ENCODE measurements around the gene KIAA0319L. TPM values are rescaled to one million over a fixed set of nuclear protein-coding genes. Genes with fewer than 3 reads are reported as not detected.
"Not testable (repeated sequence)": the region's sequence is repeated elsewhere in the genome, so short reads cannot be mapped to it uniquely, and the experiment has no call there.

KIAA0319L gene
- total and polyA plus RNA-seq, 2 donors from 2014 or later: 30.3 to 73.0 TPM

DNA sequence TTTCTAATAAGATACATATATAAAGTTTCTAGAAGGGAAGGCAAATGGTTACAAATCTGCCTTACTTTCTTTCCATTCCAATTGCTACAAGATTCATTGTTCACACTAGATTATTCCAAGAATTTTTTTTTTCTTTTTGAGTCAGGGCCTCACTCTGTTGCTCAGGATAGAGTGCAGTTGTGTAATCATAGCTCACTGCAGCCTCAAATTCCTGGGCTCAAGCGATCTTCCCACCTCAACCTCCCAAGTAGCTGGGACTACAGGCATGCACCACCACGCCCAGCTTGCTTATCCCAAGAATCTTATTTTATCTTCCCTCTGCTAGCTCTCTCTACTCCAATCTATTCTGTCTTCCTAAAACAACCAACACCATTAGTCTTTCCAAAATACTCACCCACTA, 81.8 kb downstream of the KIAA0319L start:
- H3K36me3 ChIP-seq (ENCODE audit: control insufficient read depth in 2 of 3, insufficient read depth in 3 of 3, low read length in 3 of 3): peaks cover 0 to 7% (median 2%) of the 10 kb centered on the region in 3 donors
- intact Hi-C loops (cut with DNase I): no loop called here
- no peak for FAIRE-seq
- no peaks in the 10 kb centered on the region for H3K4me1 ChIP-seq (ENCODE audit: control insufficient read depth in 2 of 3, insufficient read depth in 2 of 3, low read depth in 1 of 3, low read length in 3 of 3)
- DNase-seq: no peak
- H3K27me3 ChIP-seq (ENCODE audit: control insufficient read depth, insufficient read depth, low read length): no peaks in the 10 kb centered on the region
- no peaks in the 10 kb centered on the region for H3K9me3 ChIP-seq (ENCODE audit: control insufficient read depth in 2 of 3, insufficient read depth in 1 of 3, low read length in 3 of 3)
- no peak overlapping the region for H3K4me3 ChIP-seq (ENCODE audit: low read length in 3 of 3)
- H3K9ac ChIP-seq (ENCODE audit: low read length in 3 of 3): no peak overlapping the region
- TF ChIP-seq CTCF (IDR thresholded peaks at IDR 0.05; ENCODE audit: borderline replicate concordance, extremely low read depth, insufficient read depth): no peak
- H3K27ac ChIP-seq (ENCODE audit: low read depth in 2 of 2, low read length in 2 of 2): no peak overlapping the region

- H3K27ac ChIP-seq (ENCODE audit: low read depth in 2 of 2, low read length in 2 of 2); FAIRE-seq; DNase-seq; intact Hi-C loops (cut with DNase I); H3K27me3 ChIP-seq (ENCODE audit: control insufficient read depth, insufficient read depth, low read length); H3K9me3 ChIP-seq (ENCODE audit: control insufficient read depth in 2 of 3, insufficient read depth in 1 of 3, low read length in 3 of 3); H3K36me3 ChIP-seq (ENCODE audit: control insufficient read depth in 2 of 3, insufficient read depth in 3 of 3, low read length in 3 of 3); H3K4me1 ChIP-seq (ENCODE audit: control insufficient read depth in 2 of 3, insufficient read depth in 2 of 3, low read depth in 1 of 3, low read length in 3 of 3); H3K9ac ChIP-seq (ENCODE audit: low read length in 3 of 3); H3K4me3 ChIP-seq (ENCODE audit: low read length in 3 of 3): not testable (repeated sequence)
Observed at GRCh38 chr1:35473216-35473615, 84.0 kb downstream of the KIAA0319L start.

DNA sequence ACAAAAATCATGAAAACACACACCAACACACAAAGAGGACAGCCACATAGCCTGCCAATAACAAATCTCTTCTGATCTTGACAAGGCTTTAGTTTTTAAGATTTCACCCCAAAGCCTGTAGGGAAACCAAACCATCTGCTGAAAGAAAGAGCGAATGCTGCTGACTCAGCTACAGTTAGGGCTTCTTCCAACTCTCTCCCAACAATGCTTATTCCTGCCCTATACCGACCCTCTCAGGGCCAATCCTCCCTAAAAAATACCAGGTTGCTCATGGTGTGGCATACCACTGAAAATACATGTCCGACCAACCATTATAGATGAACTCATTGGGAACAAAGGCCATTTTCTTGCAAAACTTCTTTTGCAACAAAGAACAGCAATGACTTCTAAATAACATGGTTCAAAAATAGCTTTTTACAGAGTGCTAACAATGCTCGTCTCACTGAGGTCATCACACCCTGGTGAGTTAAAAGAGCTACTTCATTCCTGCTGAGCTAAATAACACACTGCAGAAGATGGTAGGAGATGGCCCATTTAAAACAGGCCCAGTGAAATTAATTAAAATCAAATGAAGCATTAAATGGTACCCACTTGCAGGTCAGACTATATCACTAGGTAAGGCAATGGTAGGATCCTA, 86.1 kb downstream of the KIAA0319L start:
- FAIRE-seq: no peak
- H3K27me3 ChIP-seq (ENCODE audit: control insufficient read depth, insufficient read depth, low read length): no peaks in the 10 kb centered on the region
- H3K9me3 ChIP-seq (ENCODE audit: control insufficient read depth in 2 of 3, insufficient read depth in 1 of 3, low read length in 3 of 3): no peaks in the 10 kb centered on the region
- no peak for TF ChIP-seq CTCF (IDR thresholded peaks at IDR 0.05; ENCODE audit: borderline replicate concordance, extremely low read depth, insufficient read depth)
- DNase-seq: no peak
- H3K4me3 ChIP-seq (ENCODE audit: low read length in 3 of 3): no peak overlapping the region
- no peak overlapping the region for H3K9ac ChIP-seq (ENCODE audit: low read length in 3 of 3)
- intact Hi-C loops (cut with DNase I): no loop called here
- no peak overlapping the region for H3K27ac ChIP-seq (ENCODE audit: low read depth in 2 of 2, low read length in 2 of 2)
- H3K36me3 ChIP-seq (ENCODE audit: control insufficient read depth in 2 of 3, insufficient read depth in 3 of 3, low read length in 3 of 3): peaks cover 1 to 7% (median 1%) of the 10 kb centered on the region in 3 donors
- H3K4me1 ChIP-seq (ENCODE audit: control insufficient read depth in 2 of 3, insufficient read depth in 2 of 3, low read depth in 1 of 3, low read length in 3 of 3): no peaks in the 10 kb centered on the region

- no peak overlapping the region for H3K9ac ChIP-seq (ENCODE audit: low read length in 3 of 3)
- no peak overlapping the region for H3K27ac ChIP-seq (ENCODE audit: low read depth in 2 of 2, low read length in 2 of 2)
- H3K9me3 ChIP-seq (ENCODE audit: control insufficient read depth in 2 of 3, insufficient read depth in 1 of 3, low read length in 3 of 3): no peaks in the 10 kb centered on the region
- FAIRE-seq (no peak), DNase-seq (no peak)
- intact Hi-C loops (cut with DNase I): no loop called here
- H3K27me3 ChIP-seq (ENCODE audit: control insufficient read depth, insufficient read depth, low read length): no peaks in the 10 kb centered on the region
- TF ChIP-seq CTCF (IDR thresholded peaks at IDR 0.05; ENCODE audit: borderline replicate concordance, extremely low read depth, insufficient read depth): no peak
- peaks cover 9 to 19% (median 18%) of the 10 kb centered on the region in 3 donors for H3K36me3 ChIP-seq (ENCODE audit: control insufficient read depth in 2 of 3, insufficient read depth in 3 of 3, low read length in 3 of 3)
- H3K4me1 ChIP-seq (ENCODE audit: control insufficient read depth in 2 of 3, insufficient read depth in 2 of 3, low read depth in 1 of 3, low read length in 3 of 3): no peaks in the 10 kb centered on the region
- H3K4me3 ChIP-seq (ENCODE audit: low read length in 3 of 3): no peak overlapping the region
Observed at GRCh38 chr1:35466120-35466519, 91.1 kb downstream of the KIAA0319L start.

GRCh38 chr1:35463749-35464148, 93.5 kb downstream of the KIAA0319L start:
- H3K9me3 ChIP-seq (ENCODE audit: control insufficient read depth in 2 of 3, insufficient read depth in 1 of 3, low read length in 3 of 3); H3K9ac ChIP-seq (ENCODE audit: low read length in 3 of 3); H3K4me1 ChIP-seq (ENCODE audit: control insufficient read depth in 2 of 3, insufficient read depth in 2 of 3, low read depth in 1 of 3, low read length in 3 of 3); intact Hi-C loops (cut with DNase I); DNase-seq; H3K27ac ChIP-seq (ENCODE audit: low read depth in 2 of 2, low read length in 2 of 2); H3K4me3 ChIP-seq (ENCODE audit: low read length in 3 of 3); FAIRE-seq; H3K27me3 ChIP-seq (ENCODE audit: control insufficient read depth, insufficient read depth, low read length): not testable (repeated sequence)
- peaks cover 9 to 21% (median 19%) of the 10 kb centered on the region in 3 donors for H3K36me3 ChIP-seq (ENCODE audit: control insufficient read depth in 2 of 3, insufficient read depth in 3 of 3, low read length in 3 of 3)

All from kidney (tissue), 14 donors.